Measurements from ENCODE around the gene STRA6.
A peak's percentile ranks its signal among the peaks of the same experiment; 100 is the strongest.

The STRA6 gene

GRCh38 chr15:74209560-74209958, 7.0 kb upstream of the STRA6 start:
- H3K4me2 ChIP-seq (ENCODE audit: insufficient read depth, low read length), result no peak overlapping the region
- no peak for DNase-seq
- H3K27ac ChIP-seq (ENCODE audit: low read length), result no peak overlapping the region
- H3K27me3 ChIP-seq (ENCODE audit: insufficient read depth, low read length, poor library complexity), result peaks cover 22% of the 10 kb centered on the region
- no peak for ATAC-seq (ENCODE audit: insufficient read depth, low read depth)
- no peaks in the 10 kb centered on the region for H3K9me3 ChIP-seq (ENCODE audit: insufficient read depth, low read length, severe bottlenecking)
- H3K36me3 ChIP-seq (ENCODE audit: insufficient read depth, low read length), result no peaks in the 10 kb centered on the region
- 0 out of 2 replicates have a peak, but pooled peaks cover 3% of the 10 kb centered on the region for H3K4me1 ChIP-seq (ENCODE audit: insufficient read depth, low read length)
- no peaks in the 10 kb centered on the region for H4K20me1 ChIP-seq (ENCODE audit: insufficient read depth, low read length)
- H2AFZ ChIP-seq (ENCODE audit: low read depth, low read length), result no peak overlapping the region
- H3K79me2 ChIP-seq (ENCODE audit: insufficient read depth, low read length), result no peaks in the 10 kb centered on the region
- TF ChIP-seq EZH2 (IDR thresholded peaks at IDR 0.05; ENCODE audit: borderline replicate concordance, low read depth, low read length, severe bottlenecking), result no peak
- no peak for TF ChIP-seq CTCF (IDR thresholded peaks at IDR 0.05; ENCODE audit: borderline replicate concordance, extremely low read depth, low read length, poor library complexity, severe bottlenecking)
- H3K9ac ChIP-seq (ENCODE audit: low read depth, low read length), result no peak overlapping the region
- H3K4me3 ChIP-seq (ENCODE audit: low read depth in 1 of 2, low read length in 2 of 2), result no peak overlapping the region

- no peaks in the 10 kb centered on the region for H3K36me3 ChIP-seq (ENCODE audit: insufficient read depth, low read length)
- no peak for TF ChIP-seq EZH2 (IDR thresholded peaks at IDR 0.05; ENCODE audit: borderline replicate concordance, low read depth, low read length, severe bottlenecking)
- TF ChIP-seq CTCF (IDR thresholded peaks at IDR 0.05; ENCODE audit: borderline replicate concordance, extremely low read depth, low read length, poor library complexity, severe bottlenecking), result no peak
- H4K20me1 ChIP-seq (ENCODE audit: insufficient read depth, low read length), result no peaks in the 10 kb centered on the region
- H2AFZ ChIP-seq (ENCODE audit: low read depth, low read length), result no peak overlapping the region
- H3K27me3 ChIP-seq (ENCODE audit: insufficient read depth, low read length, poor library complexity), result peaks cover 22% of the 10 kb centered on the region
- no peak overlapping the region for H3K4me3 ChIP-seq (ENCODE audit: low read depth in 1 of 2, low read length in 2 of 2)
- peak; percentile 48 for DNase-seq
- H3K9me3 ChIP-seq (ENCODE audit: insufficient read depth, low read length, severe bottlenecking), result no peaks in the 10 kb centered on the region
- H3K27ac ChIP-seq (ENCODE audit: low read length), result no peak overlapping the region
- 0 out of 2 replicates have a peak, but pooled peaks cover 3% of the 10 kb centered on the region for H3K4me1 ChIP-seq (ENCODE audit: insufficient read depth, low read length)
- ATAC-seq (ENCODE audit: insufficient read depth, low read depth), result peak; percentile 66
- H3K4me2 ChIP-seq (ENCODE audit: insufficient read depth, low read length), result no peak overlapping the region
- H3K9ac ChIP-seq (ENCODE audit: low read depth, low read length), result no peak overlapping the region
- H3K79me2 ChIP-seq (ENCODE audit: insufficient read depth, low read length), result no peaks in the 10 kb centered on the region
Observed at GRCh38 chr15:74208901-74209559, 6.4 kb upstream of the STRA6 start.

GRCh38 chr15:74208496-74208895, 5.9 kb upstream of the STRA6 start:
- ATAC-seq (ENCODE audit: insufficient read depth, low read depth) (no peak), DNase-seq (no peak)
- Histone ChIP-seq H3K9ac (ENCODE audit: low read depth, low read length) (no peak overlapping the region), H3K27ac (ENCODE audit: low read length) (no peak overlapping the region), H3K9me3 (ENCODE audit: insufficient read depth, low read length, severe bottlenecking) (no peaks in the 10 kb centered on the region), H3K4me1 (ENCODE audit: insufficient read depth, low read length) (0 out of 2 replicates have a peak, but pooled peaks cover 3% of the 10 kb centered on the region), H4K20me1 (ENCODE audit: insufficient read depth, low read length) (no peaks in the 10 kb centered on the region), H2AFZ (ENCODE audit: low read depth, low read length) (no peak overlapping the region), H3K4me2 (ENCODE audit: insufficient read depth, low read length) (no peak overlapping the region), H3K36me3 (ENCODE audit: insufficient read depth, low read length) (no peaks in the 10 kb centered on the region), H3K4me3 (ENCODE audit: low read depth in 1 of 2, low read length in 2 of 2) (no peak overlapping the region), H3K27me3 (ENCODE audit: insufficient read depth, low read length, poor library complexity) (peaks cover 22% of the 10 kb centered on the region), H3K79me2 (ENCODE audit: insufficient read depth, low read length) (no peaks in the 10 kb centered on the region)
- no peak for TF ChIP-seq CTCF (IDR thresholded peaks at IDR 0.05; ENCODE audit: borderline replicate concordance, extremely low read depth, low read length, poor library complexity, severe bottlenecking)
- no peak for TF ChIP-seq EZH2 (IDR thresholded peaks at IDR 0.05; ENCODE audit: borderline replicate concordance, low read depth, low read length, severe bottlenecking)

Data from DND-41 (cell line).